ENCODE data around the gene SCAP.
A peak's percentile ranks its signal among the peaks of the same experiment; 100 is the strongest.

SCAP gene

GRCh38 chr3:47412842-47413520 is 62.8 kb downstream of the SCAP start:
- no peak for DNase-seq

GRCh38 chr3:47412453-47412756 is 63.3 kb downstream of the SCAP start:
- no peak for DNase-seq

GRCh38 chr3:47411696-47412452 is 63.9 kb downstream of the SCAP start:
- no peak for DNase-seq

- DNase-seq = no peak
Observed at GRCh38 chr3:47410801-47411646, 64.7 kb downstream of the SCAP start.

GRCh38 chr3:47410417-47410720 is 65.4 kb downstream of the SCAP start:
- no peak for DNase-seq

- DNase-seq = no peak
Observed at GRCh38 chr3:47409688-47410416, 65.9 kb downstream of the SCAP start.

GRCh38 chr3:47409284-47409683 is 66.5 kb downstream of the SCAP start:
- DNase-seq = no peak

- DNase-seq = no peak
Observed at GRCh38 chr3:47408839-47409229, 66.9 kb downstream of the SCAP start.

- no peak for DNase-seq
Observed at GRCh38 chr3:47407896-47408838, 67.6 kb downstream of the SCAP start.

GRCh38 chr3:47407237-47407636 is 68.5 kb downstream of the SCAP start:
- no peak for DNase-seq

GRCh38 chr3:47406762-47407149 is 69.0 kb downstream of the SCAP start:
- DNase-seq = no peak

GRCh38 chr3:47405820-47406761 is 69.7 kb downstream of the SCAP start:
- DNase-seq = no peak

- DNase-seq = no peak
Observed at GRCh38 chr3:47404955-47405790, 70.6 kb downstream of the SCAP start.

GRCh38 chr3:47404431-47404876 is 71.3 kb downstream of the SCAP start:
- DNase-seq = no peak

GRCh38 chr3:47399531-47400270 is 76.0 kb downstream of the SCAP start:
- peak; percentile 78 for DNase-seq

- DNase-seq = no peak
Observed at GRCh38 chr3:47399016-47399415, 76.7 kb downstream of the SCAP start.

GRCh38 chr3:47398228-47398627 is 77.5 kb downstream of the SCAP start:
- no peak for DNase-seq

- DNase-seq = peak; percentile 44
Observed at GRCh38 chr3:47394881-47395280, 80.9 kb downstream of the SCAP start.

Measured in EL (cell line).